Stimulated activated CD8-positive, alpha-beta memory T cell treated with anti-CD3 and anti-CD28 coated beads, Interleukin-2, amount 100 ng/mL, for 1 hour (primary cell): ENCODE measurements around the gene NAT14.
A peak's percentile ranks its signal among the peaks of the same experiment; 100 is the strongest.
"Not testable (repeated sequence)": the region's sequence is repeated elsewhere in the genome, so short reads cannot be mapped to it uniquely, and the experiment has no call there.

Experiments used
- DNase-seq, 2 donors: peaks; one replicate each; pipeline ENCODE4 v3.0.0-alpha.2; 2020; ENCODE audit warnings: low read depth in 2 of 2

Gene NAT14

GRCh38 chr19:55503157-55503501, 18.1 kb downstream of the NAT14 start:
- DNase-seq = no peak

GRCh38 chr19:55503502-55504251, 18.7 kb downstream of the NAT14 start:
- peak; percentile 86 to 88 for DNase-seq

GRCh38 chr19:55504252-55504603, 19.2 kb downstream of the NAT14 start:
- no peak for DNase-seq

- DNase-seq = no peak
Observed at GRCh38 chr19:55504981-55505380, 20.0 kb downstream of the NAT14 start.

GRCh38 chr19:55508120-55508519, 23.1 kb downstream of the NAT14 start:
- DNase-seq = no peak

GRCh38 chr19:55516878-55517620, 32.1 kb downstream of the NAT14 start:
- peak; percentile 81 to 86 for DNase-seq

GRCh38 chr19:55519451-55520311, 34.7 kb downstream of the NAT14 start:
- no peak for DNase-seq

GRCh38 chr19:55520691-55521292, 35.8 kb downstream of the NAT14 start:
- DNase-seq = no peak

- no peak for DNase-seq
Observed at GRCh38 chr19:55525289-55526101, 40.5 kb downstream of the NAT14 start.

GRCh38 chr19:55526216-55527196, 41.5 kb downstream of the NAT14 start:
- no peak for DNase-seq

- no peak for DNase-seq
Observed at GRCh38 chr19:55527197-55528029, 42.4 kb downstream of the NAT14 start.

- no peak for DNase-seq
Observed at GRCh38 chr19:55528030-55528803, 43.2 kb downstream of the NAT14 start.

- no peak for DNase-seq
Observed at GRCh38 chr19:55529636-55530234, 44.7 kb downstream of the NAT14 start.

- DNase-seq = no peak
Observed at GRCh38 chr19:55530996-55531395, 46.0 kb downstream of the NAT14 start.

GRCh38 chr19:55534280-55534679, 49.3 kb downstream of the NAT14 start:
- not testable (repeated sequence) for DNase-seq

- no peak for DNase-seq
Observed at GRCh38 chr19:55535173-55535964, 50.4 kb downstream of the NAT14 start.

- no peak for DNase-seq
Observed at GRCh38 chr19:55535965-55536350, 51.0 kb downstream of the NAT14 start.
